Measurements from ENCODE around the gene PAQR5.
"Not testable (repeated sequence)": the region's sequence is repeated elsewhere in the genome, so short reads cannot be mapped to it uniquely, and the experiment has no call there.

PAQR5 gene, protein sequence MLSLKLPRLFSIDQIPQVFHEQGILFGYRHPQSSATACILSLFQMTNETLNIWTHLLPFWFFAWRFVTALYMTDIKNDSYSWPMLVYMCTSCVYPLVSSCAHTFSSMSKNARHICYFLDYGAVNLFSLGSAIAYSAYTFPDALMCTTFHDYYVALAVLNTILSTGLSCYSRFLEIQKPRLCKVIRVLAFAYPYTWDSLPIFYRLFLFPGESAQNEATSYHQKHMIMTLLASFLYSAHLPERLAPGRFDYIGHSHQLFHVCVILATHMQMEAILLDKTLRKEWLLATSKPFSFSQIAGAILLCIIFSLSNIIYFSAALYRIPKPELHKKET

DNA sequence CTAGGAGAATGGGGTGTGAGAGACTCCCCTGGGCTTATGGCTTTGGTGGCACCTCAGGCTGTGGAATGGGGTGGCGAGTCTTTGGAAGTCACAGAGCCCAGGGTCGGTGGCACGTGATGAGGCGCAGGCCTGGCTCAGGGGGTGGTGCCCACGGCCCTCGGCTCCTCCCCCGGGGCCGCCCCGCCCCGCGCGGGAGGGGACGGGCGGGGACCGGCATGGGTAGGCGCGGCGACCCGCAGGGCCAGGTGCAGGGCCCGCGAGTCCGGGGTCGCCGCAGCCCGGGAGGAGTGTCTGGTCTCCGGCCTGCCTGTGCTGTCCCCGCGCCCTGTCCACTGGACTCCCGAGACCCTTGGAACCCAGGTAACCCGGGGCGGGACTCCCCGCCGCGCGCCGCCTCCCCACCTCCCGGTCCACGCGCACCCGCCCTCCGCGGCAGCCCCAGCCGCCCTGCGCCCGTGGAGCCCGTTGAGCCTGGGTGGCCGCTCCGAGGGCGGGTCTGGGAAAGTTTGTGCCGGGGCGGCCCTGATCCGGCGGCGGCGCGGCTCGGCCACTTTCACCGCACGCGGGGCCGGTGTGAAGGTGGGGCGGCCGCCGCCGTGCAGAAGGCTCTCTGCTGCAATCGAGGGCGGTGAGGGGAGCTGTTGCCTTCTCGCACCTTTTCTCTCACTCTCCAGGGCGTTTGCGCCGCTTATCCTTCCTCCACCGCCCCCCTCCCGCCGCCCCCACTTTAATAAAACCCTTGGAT is at the start of gene PAQR5:
Gene PAQR5, plus strand, starts transcription at position 216 of the 745 bp plus-strand sequence. CDS start 61,169 bp downstream, outside the sequence.
- DNase-seq, result no peak

DNA sequence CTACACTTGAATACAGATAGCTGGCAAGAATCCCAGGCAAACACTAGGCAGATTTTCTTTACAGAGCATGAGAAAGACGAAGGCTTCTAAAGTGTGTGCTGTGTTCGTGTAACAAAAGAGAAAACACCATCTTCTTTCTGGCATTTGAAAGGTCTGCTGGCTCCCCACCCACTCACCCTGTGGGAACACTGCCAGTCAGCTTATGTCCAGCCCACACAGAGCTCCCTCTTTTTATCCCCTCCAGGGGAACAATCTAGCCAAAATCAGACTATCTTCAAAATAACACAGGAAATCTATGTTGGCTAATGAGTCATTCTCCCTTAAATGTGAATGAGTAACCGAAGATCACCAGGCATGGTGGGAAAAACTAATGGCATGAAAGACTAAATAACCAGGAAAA is 45.6 kb upstream of the PAQR5 start:
- peak in 1 of 2 donors; percentile 15 for DNase-seq

DNA sequence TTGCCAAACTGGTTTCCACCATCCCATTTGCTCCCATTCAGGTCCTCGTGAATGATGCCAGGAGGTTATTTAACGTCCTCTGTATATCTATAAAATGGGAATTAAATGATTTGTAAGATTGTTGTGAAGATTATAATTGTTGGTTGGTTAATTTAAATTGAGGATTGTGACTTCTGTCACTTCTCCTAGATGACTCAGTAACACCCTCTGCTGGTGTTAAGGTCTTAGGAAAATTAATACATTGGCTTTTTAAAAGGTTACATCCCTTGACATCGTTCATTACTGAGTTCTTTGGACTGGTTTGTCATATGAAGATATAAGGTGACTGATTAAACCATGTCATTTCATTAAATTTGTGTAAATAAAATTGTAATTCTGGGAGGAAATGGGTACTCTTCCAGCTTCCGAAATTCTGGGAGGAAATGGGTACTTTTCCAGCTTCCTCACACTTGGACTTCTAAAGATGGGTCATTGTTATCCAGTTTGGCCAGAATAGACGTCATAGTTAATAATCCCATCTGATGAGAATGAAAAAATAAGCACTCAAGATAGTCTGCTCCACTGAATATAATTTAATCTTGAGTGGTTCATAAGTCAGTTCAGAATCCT is 33.3 kb upstream of the PAQR5 start:
- DNase-seq, result peak; percentile 30 to 58

GRCh38 chr15:69271217-69271616 is 27.5 kb upstream of the PAQR5 start:
- no peak for DNase-seq

DNA sequence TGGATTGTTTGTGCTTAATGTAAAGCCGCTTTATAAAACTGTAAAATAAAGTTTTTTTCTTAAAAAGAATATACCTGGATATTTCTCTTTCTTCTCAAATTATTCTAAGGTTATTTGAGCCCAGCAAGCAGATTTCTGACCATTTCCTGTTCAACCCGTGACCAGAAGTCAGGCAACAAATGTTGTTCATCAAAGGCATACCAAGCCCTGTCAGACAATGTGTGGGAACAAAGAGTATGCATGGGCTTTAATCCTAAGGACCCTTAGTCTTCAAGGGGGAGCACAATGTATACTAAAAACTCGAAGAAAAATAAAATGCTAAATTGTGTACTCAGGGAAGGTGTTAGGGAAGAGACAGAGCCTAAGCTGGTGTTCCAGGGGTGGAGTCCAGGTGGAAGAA is 26.6 kb upstream of the PAQR5 start:
- no peak for DNase-seq

- DNase-seq, result no peak
Observed at GRCh38 chr15:69272891-69273290, 25.8 kb upstream of the PAQR5 start.

DNA sequence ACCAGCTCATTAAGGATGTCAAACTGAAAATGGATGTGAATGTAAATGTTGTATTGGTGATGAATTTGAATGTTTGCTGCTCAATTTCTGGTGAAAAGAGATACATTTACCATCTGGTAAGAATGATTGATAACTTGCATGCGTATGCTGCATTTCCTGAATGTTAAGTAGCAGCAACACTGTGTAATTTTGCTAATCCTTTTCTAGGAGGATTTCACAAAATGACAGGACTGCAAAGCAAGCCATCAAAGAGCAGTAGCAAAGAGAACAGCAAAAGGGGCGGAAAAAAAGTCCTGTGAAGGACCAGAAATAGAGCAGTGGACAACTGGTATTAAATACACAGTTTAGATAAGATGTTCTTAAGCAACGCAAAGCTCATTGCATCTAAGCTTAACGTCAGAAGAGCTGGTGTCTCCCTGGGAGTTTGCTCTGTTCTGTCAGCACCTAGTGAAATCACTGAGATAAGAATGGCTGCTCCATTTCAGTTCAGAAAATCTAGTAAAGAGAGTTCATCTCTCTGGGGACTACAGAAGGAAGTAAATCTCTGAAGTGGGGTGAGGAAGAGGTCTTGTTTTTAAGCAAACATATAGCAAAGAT is 23.5 kb upstream of the PAQR5 start:
- DNase-seq, result no peak

DNA sequence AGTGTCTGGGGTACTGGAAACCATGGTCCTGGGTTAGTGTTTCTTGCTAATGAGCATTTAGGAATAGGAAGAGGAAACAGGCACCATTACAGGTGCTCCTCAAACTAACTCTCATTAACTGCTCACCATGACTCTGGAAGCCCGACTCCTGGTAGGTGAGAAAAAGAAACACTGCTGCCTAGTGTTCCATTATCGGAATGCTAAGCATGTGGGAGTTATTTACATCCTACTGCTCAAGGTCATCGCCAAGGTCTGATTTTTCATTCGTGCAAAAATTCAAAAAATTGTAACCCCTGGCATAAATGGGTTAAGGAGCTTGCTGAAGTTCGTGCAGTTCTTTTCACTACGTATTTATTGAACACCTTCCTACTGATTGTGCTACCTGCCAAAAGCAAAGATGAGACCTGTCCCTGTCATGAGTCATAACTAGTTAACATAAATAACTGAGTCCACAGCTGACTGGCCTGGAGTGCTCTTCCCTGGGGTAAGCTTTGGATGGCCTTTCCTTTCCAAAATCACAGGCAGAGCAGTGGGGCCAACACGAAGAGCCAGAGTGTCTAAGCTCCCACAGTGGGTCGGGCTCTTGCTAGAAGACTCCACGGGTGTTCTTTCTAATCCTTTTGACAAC is 22.7 kb upstream of the PAQR5 start:
- DNase-seq, result no peak

- DNase-seq, result no peak
Observed at GRCh38 chr15:69277316-69277715, 21.4 kb upstream of the PAQR5 start.

- DNase-seq, result no peak
Observed at GRCh38 chr15:69279636-69280035, 19.1 kb upstream of the PAQR5 start.

DNA sequence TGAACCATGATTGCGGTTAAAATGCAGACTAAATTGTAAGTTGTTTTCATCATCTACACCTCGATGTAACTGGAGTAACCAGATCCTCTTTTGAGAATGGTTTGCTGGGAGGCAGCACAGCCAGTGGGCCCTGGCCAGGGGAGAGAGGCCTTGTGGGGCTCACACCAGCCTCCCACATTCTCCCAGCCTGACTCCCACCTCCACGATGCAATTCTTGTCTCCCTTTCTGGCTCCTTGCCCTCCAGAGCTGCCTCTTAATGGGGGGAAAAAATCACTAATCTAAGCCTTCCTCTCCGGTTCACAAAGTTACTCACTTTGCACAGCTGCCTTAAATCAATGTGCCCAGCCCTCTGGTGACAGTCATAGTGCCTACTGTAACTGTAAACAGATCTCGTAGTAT is 17.9 kb upstream of the PAQR5 start:
- no peak for DNase-seq

DNA sequence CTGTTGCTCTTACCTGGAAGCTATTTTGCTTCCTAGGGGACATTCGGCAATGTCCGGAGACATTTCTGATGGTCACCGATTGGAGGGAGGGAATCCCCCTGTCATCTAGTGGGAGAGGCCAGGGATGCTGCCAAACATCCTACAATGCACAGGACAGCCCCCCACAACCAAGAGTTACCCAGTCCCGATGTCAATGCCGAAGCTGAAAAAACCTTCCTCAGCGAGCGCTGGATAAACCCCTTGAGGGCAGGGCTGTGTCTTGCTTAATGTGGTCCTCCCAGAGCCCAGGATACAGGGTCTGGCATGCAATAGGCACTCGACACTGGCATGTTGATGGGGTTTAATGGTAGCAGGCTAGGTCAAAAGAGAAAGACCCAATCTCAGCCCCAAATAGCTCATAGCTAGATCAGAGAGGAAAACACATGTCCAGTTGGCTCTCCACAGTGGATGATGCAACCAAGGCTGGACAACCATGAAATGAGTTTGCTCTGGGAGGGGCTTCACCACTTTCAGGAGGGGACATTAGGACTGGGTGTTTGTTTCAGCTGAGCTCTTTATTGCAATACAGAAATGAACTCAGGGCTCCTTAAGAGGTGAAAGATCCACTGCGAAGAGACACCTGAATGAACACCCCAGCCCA is 16.5 kb upstream of the PAQR5 start:
- DNase-seq, result no peak

DNA sequence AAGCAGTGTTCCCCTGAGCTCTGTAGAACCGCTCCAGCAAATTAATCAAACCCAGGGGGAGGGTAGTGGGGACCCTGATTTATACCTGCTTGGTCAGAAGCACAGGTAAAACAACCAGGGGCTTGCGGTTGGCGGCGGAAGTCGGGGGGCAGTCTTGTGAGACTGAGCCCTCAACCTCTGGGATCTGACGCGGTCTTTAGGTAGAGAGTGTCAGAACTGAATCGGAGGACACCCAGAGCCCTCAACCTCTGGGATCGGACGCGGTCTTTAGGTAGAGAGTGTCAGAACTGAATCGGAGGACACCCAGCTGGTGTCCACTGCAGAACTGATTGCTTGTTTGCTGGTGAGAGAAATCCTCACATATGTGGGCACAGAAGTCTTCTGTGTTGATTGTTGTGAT is 12.9 kb upstream of the PAQR5 start:
- no peak for DNase-seq

- DNase-seq, result no peak
Observed at GRCh38 chr15:69288011-69288410, 10.7 kb upstream of the PAQR5 start.

GRCh38 chr15:69288531-69289341 is 10.0 kb upstream of the PAQR5 start:
- DNase-seq, result no peak

DNA sequence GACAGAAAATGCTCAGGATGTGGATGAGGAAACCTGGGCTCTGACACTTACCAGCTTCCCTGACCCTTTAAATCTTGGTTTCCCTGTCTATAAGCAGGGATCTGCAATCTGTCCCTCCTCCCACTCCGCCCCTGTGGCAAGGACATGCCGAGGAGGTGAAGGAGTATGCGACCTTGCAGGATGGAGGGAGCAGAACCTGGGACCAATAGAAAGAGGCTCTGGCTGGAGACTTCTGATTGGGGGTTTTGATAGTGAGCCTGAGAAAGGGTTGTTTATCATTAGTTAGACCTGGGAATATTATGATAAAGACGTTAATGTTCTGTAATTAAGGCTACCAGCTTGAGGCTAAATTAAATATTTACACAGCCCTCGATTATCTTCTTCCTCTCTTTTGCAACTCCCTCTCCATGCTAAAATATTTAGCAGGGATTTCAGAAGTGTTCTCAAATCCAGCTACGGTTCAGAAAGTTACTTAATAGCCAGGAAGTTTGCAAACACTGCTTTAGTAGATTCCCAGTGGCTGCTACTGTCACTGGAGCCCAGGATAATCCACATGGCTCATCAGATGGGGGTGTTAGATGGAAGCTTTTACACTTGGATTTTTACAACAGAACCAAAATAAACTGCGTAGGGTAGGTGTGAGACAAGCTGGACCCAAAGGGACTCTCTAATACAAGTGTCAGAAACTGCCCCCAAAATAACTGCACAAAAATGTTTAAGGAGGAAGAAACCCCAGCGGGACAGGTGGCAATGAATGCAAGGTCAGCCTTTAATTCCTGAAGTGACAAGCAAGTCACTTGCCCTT is 9.2 kb upstream of the PAQR5 start:
- DNase-seq, result no peak

- no peak for DNase-seq
Observed at GRCh38 chr15:69290346-69291164, 8.2 kb upstream of the PAQR5 start.

DNA sequence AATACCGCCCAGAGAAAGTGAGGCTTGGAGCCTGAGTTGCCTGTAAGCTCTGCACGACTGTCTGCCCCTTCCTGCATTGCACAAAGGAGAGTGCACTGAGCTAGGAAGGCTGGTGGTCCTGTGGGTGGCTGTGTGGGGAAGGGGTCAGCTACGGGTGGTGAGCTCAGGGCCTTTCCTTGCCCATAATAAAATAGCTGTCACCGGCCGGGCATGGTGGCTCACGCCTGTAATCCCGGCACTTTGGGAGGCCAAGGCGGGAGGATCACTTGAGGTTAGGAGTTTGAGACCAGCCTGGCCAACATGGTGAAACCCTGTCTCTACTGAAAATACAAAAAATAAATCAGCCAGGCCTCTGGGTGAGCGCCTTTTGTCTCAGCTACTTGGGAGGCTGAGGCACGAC is 7.1 kb upstream of the PAQR5 start:
- not testable (repeated sequence) for DNase-seq

- DNase-seq, result no peak
Observed at GRCh38 chr15:69292826-69293420, 5.8 kb upstream of the PAQR5 start.

Measured in inflammatory macrophage treated with lipopolysaccharide for 1 hour (primary cell).